Activated CD4-positive, alpha-beta T cell treated with anti-CD3 and anti-CD28 coated beads, Interleukin-2, amount 50 U/mL, for 24 hours (primary cell): Measurements from ENCODE around the gene RAB11FIP4.

Experiments used
- DNase-seq, 2 donors: peaks; one replicate each; pipeline ENCODE4 v3.0.0-alpha.2; 2020; ENCODE audit warnings: low read depth in 1 of 2, low spot score in 1 of 2

Gene RAB11FIP4

DNA sequence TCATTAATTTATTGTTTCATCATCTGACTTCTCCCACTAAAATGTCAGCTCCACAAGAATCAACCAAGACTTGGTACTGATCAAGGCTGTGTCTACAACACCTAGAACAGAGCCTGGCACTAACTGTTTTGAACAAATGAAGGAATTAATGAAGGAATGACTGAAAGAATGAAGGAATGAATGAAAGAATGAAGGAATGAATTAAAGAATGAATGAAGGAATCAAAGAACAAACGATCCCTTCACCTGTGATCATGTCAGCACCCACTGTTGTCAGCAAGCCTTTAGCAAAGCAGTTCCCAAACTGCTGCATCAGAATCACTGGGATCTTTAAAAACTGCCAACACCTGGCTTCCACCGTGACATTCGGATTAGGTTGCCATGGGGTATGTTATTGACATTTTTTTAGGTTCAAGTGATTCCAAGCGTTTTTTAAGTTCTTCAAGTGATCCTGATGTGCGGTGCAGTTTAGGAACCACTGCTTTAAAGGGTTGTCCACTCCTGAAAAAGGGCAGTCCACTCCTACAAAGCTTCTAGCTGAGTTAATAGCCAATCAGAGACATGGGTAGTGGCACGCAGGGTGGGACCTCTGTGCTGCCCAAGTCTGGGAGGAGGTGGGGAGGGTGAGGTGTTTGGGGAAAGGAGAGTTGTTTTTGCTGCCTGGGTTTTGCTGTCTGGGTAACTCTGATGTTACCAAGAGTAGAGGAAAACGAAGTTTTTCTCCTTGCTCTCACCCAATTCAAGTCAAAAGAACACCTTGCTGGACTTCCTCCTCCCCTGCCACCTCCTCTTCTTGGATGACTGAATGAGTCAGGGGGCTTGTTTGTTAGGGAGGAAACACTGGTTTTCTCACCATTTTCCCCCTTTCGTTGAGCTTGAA is 89.7 kb downstream of the RAB11FIP4 start:
- DNase-seq = no peak

GRCh38 chr17:31481783-31482081 is 90.3 kb downstream of the RAB11FIP4 start:
- DNase-seq = no peak

DNA sequence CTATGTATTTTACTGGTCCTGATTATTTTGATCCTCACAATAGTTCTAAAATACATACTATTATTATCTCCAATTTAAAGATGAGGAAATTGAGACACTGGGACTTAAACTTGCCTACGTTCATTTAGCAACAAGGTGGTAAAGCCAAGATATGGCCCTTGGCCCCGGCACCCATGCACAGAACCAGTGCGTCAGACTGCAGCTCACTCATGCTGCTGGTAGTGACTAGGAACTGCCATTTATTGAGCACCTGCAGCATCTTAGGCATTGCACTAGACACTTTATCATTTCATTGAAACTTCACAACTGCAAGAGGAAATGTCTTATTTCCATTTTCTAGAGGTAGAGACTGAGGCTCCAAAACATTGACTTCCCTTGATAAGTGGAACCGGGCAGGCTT is 93.3 kb downstream of the RAB11FIP4 start:
- DNase-seq = no peak

DNA sequence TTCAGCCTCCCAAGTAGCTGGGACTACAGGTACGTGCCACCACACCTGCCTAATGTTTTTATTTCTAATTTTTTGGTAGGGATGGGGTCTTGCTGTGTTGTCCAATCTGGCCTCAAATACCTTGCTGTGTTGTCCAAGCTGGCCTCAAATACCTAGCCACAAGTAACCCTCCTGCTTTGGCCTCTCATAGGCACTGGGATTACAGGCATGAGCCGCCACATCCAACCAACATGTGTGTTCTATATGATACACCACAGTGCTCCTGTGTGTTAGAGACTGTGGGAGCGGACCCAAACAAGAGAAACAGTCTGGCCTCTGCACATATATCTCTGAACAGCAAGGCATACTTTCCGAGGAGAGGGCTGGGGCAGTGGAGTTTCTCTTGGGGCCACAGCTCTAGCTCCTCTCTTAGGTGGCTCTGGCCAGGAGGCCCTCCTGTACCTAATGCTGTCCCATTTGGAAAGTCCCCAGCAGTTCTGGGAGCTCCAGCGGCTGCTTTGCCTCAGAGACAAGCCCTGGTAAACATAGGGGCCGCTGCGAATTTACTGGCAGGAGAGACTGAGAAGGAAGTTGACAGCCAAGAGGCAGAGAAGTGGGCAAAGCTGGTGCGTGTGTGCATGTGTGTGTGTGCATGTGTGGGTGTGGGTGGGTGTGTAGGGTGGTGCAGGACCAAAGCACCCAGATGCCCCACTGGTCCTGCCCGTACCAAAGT is 95.0 kb downstream of the RAB11FIP4 start:
- no peak for DNase-seq

DNA sequence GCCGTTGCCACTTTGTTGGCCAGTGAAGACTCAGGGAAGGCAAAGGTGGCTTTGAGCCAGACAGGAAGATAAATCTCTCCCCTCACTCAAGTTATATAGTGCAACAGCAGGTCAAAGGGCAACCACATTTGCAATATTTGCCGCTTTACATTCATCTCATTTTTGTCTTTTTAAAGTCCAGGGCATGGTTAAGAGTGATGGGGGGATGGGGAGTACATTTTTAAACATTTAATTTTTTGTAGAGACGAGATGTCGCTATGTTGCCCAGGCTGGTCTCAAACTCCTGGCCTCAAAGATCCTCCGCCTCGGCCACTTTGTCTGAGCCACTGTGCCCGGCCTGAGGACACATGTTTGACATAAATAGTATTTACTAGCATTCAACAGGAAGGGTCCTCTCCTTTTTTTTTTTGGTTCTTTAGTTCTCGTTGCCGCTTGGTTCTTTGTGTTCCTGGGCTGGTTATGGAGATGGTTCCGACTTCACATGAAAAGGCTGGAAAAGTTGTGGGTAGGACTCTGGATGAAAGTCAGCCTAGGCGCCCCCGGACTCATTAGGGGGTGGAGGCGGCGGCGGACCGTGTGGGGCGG is 95.7 kb downstream of the RAB11FIP4 start:
- no peak for DNase-seq

DNA sequence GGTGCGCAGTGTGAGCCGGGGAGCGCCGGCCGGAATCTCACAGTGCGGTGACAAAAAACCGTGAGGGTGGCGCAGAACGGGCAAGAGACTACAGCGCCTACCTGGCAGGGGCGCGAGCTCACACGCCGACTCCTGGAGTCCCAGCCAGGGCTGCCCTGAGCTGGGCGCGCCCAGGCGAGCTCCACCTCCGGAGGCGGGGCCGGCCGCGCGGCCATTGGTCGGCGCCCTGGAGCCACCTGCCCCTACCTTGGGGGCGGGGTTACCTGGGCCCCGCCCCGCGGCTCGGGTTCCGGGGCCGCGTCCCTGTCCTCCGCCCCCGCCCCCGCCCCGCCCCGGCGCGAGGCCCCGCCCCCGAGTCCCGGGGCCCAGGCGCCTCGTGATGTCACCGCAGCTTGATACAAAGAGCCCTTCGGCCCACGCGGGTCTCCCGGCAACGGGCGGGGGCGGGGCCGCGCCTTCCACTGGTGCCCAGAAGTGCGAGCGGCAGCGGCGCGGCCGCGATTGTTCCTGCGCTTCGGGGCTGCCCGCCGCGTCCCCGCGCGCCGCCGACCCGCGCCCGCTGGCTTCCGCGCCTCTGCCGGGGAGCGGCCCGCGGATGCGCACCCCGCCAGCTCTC is 96.3 kb downstream of the RAB11FIP4 start:
- peak; percentile 85 to 91 for DNase-seq

DNA sequence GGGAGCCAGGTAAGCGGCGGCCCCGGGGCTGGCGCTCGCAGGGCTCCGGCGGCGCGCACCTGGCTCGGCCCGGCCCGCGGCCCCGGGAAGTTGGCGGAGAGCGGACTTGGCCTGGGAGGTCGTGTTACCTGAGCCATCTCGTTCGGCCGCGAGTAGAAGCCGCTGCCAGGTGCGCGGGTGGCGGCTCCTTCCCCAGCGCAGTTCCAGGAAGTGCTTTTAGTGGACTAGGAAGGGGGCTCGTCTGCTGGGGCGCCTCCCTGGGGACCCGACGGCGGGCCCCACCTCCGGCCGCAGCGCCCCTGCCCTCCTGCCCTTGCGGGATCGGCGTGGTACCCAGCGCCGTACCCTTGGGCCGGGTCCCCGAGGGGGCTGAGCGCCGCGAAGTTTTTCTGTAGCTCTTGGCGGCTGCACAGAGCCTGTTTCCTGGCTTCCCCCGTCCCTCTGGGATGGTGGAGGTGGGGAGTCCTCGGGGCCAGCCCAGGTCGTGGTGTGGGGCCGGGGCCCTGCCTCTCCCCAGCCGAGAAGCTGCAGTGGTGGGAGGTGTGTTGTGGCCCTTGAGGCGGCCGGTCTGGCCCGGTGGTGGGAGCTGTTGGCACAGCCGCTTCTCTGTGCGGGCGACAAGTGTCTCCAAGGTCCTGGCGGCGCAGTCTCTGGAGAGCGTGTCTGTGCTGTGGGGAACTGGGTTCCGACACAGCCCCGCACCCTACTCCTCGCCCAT is 96.9 kb downstream of the RAB11FIP4 start:
- no peak for DNase-seq

DNA sequence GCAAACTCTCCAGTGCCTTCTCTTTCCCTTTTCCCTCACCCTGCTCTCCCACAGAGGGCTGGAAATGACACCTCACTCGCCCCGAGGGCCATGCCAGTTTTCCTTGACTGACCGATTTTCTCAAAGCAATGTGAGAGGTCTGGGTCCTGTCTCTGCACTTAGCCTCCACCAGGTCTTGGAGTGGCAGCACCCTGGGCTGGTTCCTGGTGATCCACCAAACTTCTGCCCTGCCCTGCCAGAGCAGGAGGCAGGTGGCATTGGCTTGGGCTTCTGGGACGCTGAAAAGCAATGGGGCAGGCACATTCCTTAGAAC is 97.5 kb downstream of the RAB11FIP4 start:
- DNase-seq = no peak

DNA sequence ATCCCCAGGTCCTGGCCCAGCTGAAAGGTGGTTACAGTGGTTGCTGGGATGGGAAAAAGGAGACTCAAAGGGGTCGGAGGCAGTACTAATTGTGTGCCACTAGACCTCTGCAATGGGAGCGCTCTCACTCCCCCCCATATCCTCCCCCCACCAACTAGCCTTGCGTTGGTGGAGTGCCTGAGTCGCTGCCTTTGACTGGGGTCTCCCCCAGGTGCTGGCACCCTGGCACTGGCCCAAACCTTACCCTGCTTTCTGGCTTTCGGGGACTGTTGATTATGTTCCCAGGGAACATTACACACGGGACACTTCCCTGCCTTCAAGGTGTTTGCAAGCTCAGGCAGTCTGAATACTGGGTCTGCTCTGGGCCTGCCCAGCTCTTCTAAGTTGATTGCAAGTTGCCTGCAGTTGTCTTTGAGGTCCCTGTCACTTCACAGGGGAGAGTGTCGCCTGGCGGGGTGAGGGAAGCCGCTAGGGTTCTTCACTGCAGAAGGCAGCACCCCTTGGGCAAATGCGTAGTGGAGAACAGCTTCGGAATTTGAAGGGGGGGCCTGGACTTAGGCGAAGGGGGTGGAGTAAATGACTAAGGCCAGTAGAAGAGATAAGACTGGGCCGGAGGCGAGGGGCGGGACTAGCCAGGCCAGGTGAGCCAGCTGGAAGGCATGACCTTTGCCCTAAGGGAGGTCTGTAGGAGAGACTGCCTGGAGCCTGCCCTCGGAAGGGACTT is 98.0 kb downstream of the RAB11FIP4 start:
- DNase-seq = no peak

- no peak for DNase-seq
Measured at GRCh38 chr17:31490019-31490650, 98.7 kb downstream of the RAB11FIP4 start.

DNA sequence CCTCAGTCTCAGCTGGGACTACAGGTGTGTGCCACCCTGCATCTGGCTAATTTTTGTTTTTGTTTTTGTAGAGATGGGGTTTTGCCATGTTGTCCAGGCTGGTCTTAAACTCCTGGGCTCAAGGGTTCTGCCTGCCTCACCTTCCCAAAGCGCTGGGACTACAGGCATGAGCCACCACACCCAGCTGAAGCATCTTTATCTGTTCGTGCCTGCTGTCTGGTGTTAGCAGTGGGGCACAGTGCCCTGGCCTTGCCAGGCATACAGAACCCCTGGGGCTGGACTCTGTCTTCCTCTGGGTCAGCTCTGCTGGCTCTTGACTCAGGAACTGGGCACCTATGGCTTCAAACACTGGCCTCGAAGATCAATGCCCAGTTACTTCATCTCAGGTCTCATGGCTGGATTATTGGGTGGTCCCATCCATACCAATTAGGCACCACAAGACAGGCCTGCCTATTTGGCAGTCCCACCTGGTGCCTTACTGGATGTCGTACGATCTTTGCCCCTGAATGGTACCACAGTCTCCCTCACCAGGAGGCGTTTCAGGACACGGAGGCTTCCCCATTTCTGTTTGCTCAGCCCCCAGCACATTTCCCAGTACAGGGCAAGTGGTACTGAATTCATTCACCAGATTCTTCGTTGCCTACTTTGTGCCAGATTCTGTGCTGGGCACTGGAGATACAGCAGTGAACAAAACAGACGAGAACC is 99.3 kb downstream of the RAB11FIP4 start:
- DNase-seq = no peak

DNA sequence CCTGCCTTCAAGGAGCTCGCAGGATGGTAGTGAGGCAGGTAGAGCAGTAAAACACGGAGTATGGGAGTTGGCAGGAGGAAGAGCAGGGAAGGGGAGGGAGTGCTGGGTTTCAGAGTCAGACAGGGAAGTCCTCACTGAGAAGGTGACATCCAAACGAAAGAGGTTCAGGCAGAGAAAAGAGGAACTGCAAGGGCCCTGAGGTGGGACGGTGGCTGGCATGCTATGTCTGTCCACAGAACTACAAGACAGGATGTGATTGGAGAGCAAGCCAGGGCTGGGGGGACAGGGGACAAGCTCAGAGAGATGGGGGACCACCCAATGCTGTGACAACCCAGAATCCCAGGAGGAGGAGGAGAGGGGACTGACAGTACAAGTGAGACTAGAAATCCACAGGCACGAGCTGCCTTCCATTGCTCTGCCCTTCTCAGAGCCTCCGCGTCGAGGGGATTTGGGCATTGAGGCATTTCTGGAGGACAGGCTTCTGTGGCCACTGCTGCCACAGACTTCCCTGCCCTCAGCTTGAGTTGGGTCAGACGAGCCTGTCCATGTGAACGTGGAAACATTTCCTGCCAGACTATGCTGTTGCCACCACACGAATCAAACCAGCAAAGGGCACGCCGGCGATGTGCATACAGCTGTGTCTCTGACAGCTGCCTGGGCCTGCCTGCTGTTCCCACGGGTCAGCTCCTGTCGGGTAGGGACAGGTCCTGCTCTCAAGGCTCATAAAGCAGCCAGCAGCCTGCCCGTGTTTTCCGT is 100.1 kb downstream of the RAB11FIP4 start:
- no peak for DNase-seq

GRCh38 chr17:31492206-31492605 is 100.7 kb downstream of the RAB11FIP4 start:
- DNase-seq = no peak

- DNase-seq = peak; percentile 50 to 69
Measured at GRCh38 chr17:31492880-31493655, 101.6 kb downstream of the RAB11FIP4 start.

GRCh38 chr17:31493656-31494155 is 102.2 kb downstream of the RAB11FIP4 start:
- DNase-seq = no peak

GRCh38 chr17:31494259-31495021 is 103.0 kb downstream of the RAB11FIP4 start:
- DNase-seq = peak in 1 of 2 donors; percentile 72
